HG03045 (cell line): Measurements from ENCODE around the gene MLH3.

Experiments used
- ATAC-seq: cut with Tn5 transposase; IDR thresholded peaks from one replicate; pipeline ENCODE4 v1.9.1; 2021; ENCODE audit warnings: mild to moderate bottlenecking, moderate library complexity; ENCODE audit not compliant: unreplicated experiment

The MLH3 gene

DNA sequence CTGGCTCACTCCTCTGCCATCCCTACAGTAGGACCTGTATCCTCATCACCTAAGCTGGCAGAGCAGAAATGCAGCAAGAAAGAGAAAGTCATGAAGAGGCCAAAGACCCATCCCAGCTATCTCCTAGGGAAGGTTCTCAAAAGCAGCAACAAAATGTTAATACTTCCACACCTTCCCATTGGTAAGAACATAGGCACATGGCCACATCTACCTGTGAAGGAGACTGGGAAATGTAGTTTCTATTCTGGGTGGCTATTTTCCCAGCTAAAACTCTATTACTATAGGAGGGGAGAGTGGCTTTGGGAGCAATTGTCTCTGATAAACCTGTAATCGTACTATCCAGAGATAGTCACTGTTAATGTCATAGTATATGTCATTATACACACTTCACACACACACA lies 62.3 kb downstream of the MLH3 start:
- no peak for ATAC-seq

GRCh38 chr14:74988131-74988530 lies 63.1 kb downstream of the MLH3 start:
- no peak for ATAC-seq

GRCh38 chr14:74985806-74986205 lies 65.5 kb downstream of the MLH3 start:
- no peak for ATAC-seq

- ATAC-seq: no peak
Observed at GRCh38 chr14:74985028-74985310, 66.3 kb downstream of the MLH3 start.

DNA sequence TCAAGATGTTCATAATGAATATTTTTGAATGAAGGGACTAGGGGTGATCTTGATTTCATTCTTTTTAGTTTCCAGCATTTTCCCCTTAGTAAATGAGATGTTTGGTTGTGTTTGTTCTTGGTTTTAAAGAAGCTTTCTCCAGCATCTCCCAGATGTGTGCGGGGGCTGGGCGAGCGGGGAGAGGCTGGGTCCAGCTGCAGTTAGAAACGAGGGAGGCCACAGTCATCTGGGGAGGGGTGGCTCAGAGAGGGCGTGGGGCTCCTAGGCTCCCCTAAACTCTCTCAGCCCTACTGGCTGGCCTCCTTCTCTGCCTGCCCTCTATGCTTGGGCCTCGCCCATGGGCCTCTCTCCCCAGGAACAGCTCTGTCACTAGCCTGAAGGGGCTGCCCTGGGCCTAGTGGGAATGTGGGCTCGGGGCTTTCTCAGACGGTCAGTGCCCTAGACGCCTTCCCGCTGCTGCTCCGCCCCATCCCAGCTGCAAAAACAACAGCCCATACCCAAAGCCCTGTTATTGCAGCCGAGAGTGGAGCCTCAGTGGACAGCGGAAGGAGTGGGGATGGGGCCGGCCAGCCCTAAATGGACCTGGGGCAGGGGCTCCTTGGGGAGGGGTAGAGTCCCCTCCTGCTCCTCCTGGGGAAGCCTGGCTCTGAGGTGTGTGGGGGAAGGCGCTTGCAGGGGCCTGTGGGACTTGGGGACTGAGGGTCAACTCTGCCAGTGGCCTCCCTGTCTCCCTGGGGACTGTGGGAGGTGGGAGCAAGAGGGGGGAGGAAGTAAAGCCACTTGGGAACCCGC lies 66.8 kb downstream of the MLH3 start:
- ATAC-seq: no peak

DNA sequence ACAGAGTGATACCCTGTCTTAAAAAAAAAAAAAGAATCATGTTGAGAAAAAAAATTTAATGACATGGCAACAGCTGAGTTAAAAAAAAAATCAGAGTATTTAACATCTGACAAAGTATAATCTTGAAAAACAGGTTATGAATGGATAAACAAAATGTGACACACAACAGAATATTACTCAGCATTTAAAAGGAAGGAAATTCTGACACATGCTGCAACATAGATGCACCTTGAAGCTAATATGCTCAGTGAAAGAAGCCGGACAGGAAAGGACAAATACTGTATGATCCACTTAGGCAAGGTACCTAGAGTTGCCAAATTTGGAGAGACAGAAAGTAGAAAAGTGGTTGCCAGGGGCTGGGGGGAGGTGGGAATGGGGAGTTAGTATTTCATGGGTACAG lies 67.9 kb downstream of the MLH3 start:
- no peak for ATAC-seq

- no peak for ATAC-seq
Observed at GRCh38 chr14:74982661-74983060, 68.6 kb downstream of the MLH3 start.

GRCh38 chr14:74981833-74982232 lies 69.4 kb downstream of the MLH3 start:
- no peak for ATAC-seq

DNA sequence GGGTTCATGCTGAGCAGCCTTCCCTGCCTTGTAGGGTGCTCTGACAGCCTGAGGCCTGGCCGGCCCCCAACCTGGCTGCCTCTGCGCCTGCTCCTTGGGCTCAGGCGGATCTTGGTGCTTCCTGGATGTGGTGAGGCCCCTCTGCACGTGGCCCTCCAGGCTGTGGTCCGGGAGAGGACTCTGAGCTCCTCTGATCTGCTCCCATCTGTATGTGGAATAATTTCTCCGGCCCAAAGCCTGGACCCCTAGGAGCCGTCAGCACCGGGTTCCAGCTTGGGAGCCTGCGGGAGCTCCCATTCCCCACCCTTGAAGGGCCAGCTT lies 69.8 kb downstream of the MLH3 start:
- ATAC-seq: no peak

DNA sequence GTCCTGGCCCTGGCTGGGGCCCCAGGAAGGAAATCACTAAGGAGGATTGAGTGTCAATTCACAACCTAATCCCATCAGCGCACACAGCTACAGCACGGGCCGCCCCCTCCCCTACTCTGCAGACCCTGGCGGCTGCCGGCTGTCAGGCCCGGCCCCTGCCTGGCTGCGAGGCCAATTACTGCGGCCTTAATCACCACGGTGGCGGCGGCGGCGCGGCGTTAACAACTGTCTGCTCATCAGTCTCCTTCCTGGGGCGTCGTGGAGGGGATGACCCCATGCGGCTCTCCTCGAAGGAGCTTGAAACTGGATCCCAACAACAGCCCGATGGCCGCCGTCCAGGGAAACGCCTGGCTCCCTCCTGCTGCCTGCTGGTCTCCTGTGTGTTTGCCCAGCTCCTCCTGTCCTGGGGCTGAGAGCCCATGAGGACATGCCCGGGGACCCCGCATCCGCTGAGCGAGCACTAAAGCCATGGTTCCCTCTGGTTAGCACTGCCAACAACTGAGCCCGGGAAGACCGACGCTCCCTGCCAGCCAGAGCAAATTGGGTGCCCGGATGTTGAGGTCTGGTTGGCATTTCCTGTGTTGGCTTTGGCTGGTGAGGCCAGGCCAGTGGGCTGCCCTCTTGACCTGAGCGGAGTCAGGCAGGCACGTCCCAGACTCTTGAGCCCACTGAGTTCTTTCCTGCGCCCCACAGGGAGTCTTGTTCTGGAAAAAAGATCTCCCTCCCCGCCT lies 70.4 kb downstream of the MLH3 start:
- ATAC-seq: no peak

DNA sequence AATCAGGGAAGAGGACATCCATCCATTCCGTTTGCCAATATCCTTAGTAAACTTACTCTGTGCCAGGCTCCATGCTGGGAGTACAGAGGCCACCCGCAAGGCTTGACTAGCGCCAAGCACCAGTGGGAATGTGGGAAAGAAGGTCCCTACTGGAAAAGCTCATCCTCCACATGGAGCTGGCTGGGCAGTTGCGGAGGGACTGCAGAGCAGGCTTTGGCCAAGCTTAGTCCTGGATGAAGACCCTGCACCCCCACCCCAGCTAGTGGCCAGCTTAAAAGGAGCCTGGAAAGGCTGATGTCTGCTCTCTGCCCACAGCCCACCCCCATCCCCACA lies 70.9 kb downstream of the MLH3 start:
- ATAC-seq: no peak

- no peak for ATAC-seq
Observed at GRCh38 chr14:74979442-74980397, 71.5 kb downstream of the MLH3 start.

- ATAC-seq: no peak
Observed at GRCh38 chr14:74979029-74979428, 72.2 kb downstream of the MLH3 start.

GRCh38 chr14:74978416-74978947 lies 72.8 kb downstream of the MLH3 start:
- no peak for ATAC-seq

DNA sequence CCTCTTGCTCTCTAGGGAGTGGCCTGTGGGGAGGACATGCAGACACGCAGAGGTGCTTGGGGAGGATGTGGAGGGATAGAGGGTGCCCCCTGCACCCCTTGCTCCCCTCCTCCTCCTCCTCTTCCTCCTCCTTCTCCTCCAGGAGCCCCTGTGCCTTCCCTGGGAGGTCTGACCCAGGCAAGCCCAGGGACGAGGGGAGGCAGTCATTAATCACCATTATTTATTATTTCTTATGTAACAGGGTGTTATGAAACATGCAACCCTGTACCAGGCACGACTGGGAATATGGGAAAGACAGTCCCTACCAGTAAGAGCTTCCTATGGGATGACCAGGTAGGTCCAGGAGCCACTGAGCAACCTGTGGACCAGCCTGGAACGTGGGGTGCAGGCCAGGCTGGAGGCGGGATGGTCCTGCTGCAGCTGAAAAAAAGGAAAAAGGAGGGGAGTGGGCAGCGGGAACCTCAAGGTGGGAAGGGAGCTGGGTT lies 73.3 kb downstream of the MLH3 start:
- no peak for ATAC-seq

GRCh38 chr14:74977164-74977900 lies 73.9 kb downstream of the MLH3 start:
- ATAC-seq: no peak

GRCh38 chr14:74976264-74977113 lies 74.8 kb downstream of the MLH3 start:
- no peak for ATAC-seq

DNA sequence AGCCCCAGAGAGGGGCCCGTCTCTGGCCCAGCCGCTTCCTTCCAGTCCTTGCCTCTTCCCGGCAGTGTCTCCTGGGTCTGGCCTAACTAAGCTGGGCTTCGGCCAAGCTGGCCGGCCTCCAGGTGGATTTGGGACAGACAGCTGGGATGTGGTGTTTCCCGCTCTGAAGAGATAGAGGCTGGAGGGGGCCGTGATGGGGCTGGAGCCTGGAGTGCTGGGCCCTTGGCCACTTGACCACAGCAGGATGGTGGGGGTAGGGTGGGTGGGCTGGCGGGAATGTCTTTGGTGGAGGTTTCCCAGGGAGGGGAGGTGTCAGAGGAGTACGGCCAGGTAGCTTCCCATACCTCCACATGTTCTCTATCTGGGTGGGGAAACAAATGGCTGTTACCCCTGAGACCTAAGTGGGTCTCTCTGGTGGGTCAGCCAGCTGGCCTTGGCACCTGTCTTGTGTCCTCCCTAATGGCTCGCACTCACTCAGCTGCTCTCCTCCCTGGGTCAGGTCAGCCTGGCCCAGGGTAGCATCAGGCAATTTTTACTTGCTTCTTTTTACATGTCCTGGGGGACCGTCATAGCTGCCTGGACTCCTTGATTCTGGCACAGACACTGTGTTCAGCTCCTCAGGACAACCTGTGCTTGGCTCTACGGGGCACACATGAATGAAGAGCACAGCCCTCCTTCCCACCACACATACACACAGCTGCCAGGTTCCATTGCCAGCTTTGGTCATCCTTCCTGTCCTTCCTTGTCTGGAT lies 76.0 kb downstream of the MLH3 start:
- ATAC-seq: no peak
